GM10248 (cell line): ENCODE data around the gene MYH6.

ENCODE experiments used
- CTCF ChIA-PET: fragments of 300-600 bp; sonication (Branson Sonifier 250); formaldehyde crosslinking; extraction: SDS; loops from one replicate; lab custom pipeline; 2021; ENCODE audit warnings: antibody characterized with exemption; lab: Yijun Ruan, JAX
- POLR2A ChIA-PET: fragments of 350-650 bp; sonication (Branson Sonifier 250); formaldehyde crosslinking; extraction: SDS; loops from one replicate; lab custom pipeline; 2020; ENCODE audit warnings: antibody characterized with exemption; lab: Yijun Ruan, JAX
- DNase-seq: peaks from one replicate; pipeline ENCODE4 v3.0.0; 2012; ENCODE audit errors: extremely low spot score
- TF ChIP-seq, protein P1 (sequence below): IDR thresholded peaks from 2 replicates; pipeline ENCODE4 v1.5.1; 2012; ENCODE audit warnings: mild to moderate bottlenecking, low read depth; ENCODE audit errors: extremely low read depth, missing control alignments, control extremely low read depth

MYH6 gene

DNA sequence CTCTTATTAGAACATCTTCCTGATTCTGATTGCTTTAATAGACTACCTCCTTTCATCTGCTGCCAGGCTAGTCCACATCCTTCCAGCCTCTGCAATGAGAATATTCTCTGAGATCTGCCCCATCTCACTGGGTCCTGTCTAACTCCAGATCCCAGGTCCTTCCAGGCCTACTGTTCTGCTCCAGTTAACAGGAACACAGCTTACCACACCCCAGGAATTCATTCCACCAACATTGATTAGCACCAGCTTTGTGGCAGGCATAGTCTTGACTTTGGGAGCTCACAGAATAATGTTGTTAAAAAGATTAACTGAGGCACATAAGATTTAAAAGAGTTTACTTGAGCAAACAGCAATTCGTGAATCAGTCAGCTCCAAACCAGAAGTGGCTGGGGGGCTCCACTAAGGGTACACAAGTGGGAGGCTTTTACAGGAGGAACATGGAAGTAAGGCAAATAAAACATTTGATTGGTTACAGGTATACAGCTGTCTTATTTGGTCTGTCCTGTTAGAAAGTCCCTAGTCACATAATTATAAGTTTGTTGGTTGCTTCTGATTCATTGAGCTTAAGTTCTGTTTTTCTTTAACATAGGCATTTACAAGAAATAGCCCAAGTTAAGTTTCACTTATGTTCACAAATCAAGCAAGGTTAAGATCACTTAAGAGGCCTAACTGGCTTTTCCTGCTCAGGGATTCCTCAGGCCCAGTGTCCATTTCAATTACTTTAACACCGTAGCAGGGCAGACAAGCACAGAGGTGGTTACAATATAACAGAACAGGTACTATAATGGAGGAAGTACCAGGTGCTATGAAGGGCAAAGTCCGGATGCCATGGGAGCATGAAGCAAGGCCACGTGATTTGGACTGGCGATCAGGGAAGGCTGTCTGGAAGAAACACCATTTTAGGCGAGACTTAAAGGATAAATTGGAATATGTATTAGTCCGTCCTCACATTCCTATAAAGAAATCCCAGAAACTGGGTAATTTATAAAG lies 39.6 kb upstream of the MYH6 start:
- ChIA-PET POLR2A (no interaction called here), CTCF (interaction anchor here (0.9 to 2.4 kb wide), 8 partner anchors 8 to 112 kb away, joined by 3 to 6 read pairs (median 4); no protein-coding TSS in a partner anchor)
- no peak for DNase-seq
- TF ChIP-seq, protein P1, sequence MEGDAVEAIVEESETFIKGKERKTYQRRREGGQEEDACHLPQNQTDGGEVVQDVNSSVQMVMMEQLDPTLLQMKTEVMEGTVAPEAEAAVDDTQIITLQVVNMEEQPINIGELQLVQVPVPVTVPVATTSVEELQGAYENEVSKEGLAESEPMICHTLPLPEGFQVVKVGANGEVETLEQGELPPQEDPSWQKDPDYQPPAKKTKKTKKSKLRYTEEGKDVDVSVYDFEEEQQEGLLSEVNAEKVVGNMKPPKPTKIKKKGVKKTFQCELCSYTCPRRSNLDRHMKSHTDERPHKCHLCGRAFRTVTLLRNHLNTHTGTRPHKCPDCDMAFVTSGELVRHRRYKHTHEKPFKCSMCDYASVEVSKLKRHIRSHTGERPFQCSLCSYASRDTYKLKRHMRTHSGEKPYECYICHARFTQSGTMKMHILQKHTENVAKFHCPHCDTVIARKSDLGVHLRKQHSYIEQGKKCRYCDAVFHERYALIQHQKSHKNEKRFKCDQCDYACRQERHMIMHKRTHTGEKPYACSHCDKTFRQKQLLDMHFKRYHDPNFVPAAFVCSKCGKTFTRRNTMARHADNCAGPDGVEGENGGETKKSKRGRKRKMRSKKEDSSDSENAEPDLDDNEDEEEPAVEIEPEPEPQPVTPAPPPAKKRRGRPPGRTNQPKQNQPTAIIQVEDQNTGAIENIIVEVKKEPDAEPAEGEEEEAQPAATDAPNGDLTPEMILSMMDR, result no peak

DNA sequence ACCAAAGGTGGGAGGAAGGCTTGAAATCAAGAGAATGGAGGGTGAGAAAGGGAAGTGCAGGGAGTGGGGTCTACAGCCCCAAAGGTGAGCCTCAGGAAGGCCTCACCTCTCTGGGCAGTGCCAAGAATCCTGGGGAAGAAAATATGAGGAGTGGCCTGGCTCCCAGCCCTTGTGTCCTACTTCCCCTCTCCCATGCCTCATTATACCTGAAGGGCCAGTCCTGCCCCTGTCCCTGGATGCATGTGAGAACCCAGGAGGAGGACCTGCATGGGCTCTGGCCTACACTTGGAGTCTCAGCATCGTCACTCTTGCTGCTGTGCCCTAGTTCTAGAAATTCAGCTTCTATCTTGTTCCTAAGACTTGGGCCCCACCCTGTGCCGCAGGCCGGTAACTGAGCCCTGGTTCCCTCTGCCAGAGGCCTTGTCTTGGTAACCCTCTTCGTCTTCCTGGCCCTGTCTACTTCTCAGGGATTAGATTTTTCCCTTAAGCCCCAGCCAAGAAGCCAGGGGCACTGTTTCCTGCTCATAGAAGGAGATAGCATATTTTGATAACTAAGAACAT lies 38.3 kb upstream of the MYH6 start:
- CTCF ChIA-PET, result interaction anchor here (0.9 to 2.4 kb wide), 4 partner anchors 9 to 113 kb away, joined by 3 to 6 read pairs (median 3); no protein-coding TSS in a partner anchor
- TF ChIP-seq, protein P1, result no peak
- POLR2A ChIA-PET, result no interaction called here
- DNase-seq, result no peak

DNA sequence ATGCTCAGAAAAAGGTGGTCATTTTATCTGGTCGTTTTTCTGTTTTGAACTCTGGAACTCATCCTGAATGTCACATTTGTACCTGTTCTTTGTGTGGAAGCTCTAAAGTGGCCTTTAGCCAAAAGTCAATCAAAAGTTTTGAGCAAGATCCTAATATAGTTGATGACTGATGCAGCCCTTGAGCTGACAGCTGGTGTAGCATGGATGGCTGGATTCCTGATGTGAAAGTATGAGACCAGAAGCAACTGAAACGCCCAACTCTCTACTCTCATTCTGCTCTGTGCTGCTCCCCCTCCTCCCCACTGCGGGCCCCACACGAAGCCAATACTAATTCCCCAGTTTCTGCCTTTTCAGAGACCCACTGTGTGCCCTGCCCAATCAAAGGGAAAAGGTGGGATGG lies 37.7 kb upstream of the MYH6 start:
- CTCF ChIA-PET, result interaction anchor here (1.0 to 2.4 kb wide), 2 partner anchors 9 to 33 kb away, joined by 3 to 6 read pairs; no protein-coding TSS in a partner anchor
- POLR2A ChIA-PET, result no interaction called here
- TF ChIP-seq, protein P1, result no peak
- DNase-seq, result no peak

DNA sequence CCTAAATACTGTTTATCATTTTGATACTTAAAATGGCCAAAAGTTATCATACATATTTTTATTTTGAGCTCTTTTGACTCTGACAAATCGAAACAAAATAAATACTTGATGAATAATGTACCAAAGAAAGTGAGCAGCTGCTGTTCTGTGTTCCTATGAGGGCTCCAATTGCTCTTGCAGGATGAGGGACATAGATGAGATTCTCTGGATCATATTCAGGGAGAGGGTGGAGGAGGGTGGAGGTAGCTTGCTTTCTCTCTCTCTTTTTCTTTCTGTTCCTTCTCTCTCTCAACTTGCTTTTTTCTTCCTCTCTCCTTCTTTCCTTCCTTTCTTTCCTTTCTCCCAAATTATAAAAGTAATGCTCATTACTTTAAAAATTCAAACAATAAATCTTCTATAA lies 36.2 kb upstream of the MYH6 start:
- DNase-seq, result no peak
- ChIA-PET POLR2A (no interaction called here), CTCF (interaction anchor here (1.2 kb wide), 1 partner anchor 64 kb away, joined by 3 read pairs; no protein-coding TSS in a partner anchor)
- TF ChIP-seq, protein P1, result no peak

DNA sequence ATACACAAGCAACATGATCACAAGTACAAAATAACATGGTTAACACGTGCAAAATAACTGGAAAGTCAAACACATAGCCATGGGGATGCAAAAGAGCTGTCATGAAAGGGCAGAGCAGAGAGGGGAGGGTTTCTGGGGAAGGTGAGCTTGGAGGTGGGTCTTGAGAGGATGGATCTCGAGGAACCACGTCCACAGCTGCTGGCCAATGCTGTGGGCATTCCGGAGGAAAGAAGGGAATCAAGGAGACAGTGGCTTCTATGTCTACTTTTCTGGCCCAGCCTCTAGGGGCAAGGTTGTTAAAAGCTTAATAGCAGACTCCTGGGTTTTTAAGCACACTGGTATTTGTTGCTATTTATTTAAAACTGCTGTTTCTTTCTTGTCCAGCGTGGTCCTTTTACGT lies 35.8 kb upstream of the MYH6 start:
- CTCF ChIA-PET, result interaction anchor here (1.2 kb wide), 1 partner anchor 64 kb away, joined by 3 read pairs; no protein-coding TSS in a partner anchor
- no peak for DNase-seq
- POLR2A ChIA-PET, result no interaction called here
- TF ChIP-seq, protein P1, result no peak

DNA sequence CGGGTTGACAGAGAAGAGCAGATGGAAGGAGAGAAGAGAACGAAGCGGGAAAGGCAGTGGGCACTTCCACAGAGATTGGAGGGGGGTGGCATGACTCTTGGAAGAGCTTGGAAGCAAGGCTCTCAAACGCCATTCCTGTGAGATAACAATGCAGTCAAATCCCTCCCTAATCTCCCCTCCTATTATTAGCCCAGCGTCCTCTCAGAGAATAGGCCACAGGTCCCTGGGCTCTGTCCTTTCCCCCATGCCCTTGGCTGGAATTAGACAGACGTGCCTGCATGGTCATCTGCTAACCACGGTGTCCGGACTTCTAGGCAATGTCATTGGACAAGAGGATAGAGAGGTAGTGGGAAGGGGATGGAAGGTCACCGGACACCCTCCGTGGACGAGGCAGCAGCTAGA lies 35.3 kb upstream of the MYH6 start:
- TF ChIP-seq, protein P1, result no peak
- ChIA-PET POLR2A (no interaction called here), CTCF (interaction anchor here (1.2 kb wide), 1 partner anchor 64 kb away, joined by 3 read pairs; no protein-coding TSS in a partner anchor)
- DNase-seq, result no peak
